ENCODE data around the gene ICAM5. TPM values are rescaled to one million over a fixed set of nuclear protein-coding genes. Genes with fewer than 3 reads are reported as not detected.
A peak's percentile ranks its signal among the peaks of the same experiment; 100 is the strongest.

Gene ICAM5
- total and polyA plus RNA-seq, 9 of the 15 experiments (the other 6 are each of a cell fraction or from before 2014, with no cell fraction given): 0.10 to 114 (median 13.7) TPM

DNA sequence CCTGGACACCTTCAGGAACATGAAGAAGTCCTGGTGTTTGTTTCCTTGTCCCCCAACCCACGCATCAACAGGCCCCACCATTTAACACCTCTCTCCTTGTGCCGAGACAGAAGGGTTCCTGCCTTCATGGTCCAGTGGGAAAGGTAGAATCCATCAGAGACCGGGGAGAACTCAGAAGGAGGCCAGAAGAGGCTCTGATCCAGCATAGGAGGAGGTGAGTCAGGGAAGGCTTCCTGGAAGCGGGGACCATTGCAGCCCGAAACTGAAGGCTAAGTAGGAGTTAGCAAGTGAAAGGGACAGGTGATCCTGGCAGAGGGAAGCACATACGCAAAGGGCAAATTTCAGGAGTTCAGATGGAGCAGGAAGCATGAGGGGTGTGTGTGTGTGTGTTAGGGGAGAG lies 49.2 kb downstream of the ICAM5 start:
- Histone ChIP-seq H3K9ac (ENCODE audit: insufficient read depth in 1 of 2, low read depth in 2 of 2, low read length in 2 of 2) (peak overlapping the region in 1 of 2 experiments; percentile 78; a peak in 1 of 4 replicates), H3K27ac (ENCODE audit: extremely low read depth, low read depth, low read length) (no peak overlapping the region; the same call in 2 of the 3 replicates), H2AFZ (ENCODE audit: low read depth, low read length) (no peak overlapping the region; the same call in 1 of the 2 replicates), H3K4me3 (no peak overlapping the region), H3K4me2 (ENCODE audit: insufficient read depth, low read length) (no peak overlapping the region), H3K4me1 (replicated peaks in 1 of 2; ENCODE audit: control insufficient read depth in 2 of 2, insufficient read depth in 2 of 2, low read length in 2 of 2) (peaks cover 8 to 31% of the 10 kb centered on the region in 2 experiments; a peak in 4 of 5 replicates), H3K9me3 (replicated peaks; ENCODE audit: control insufficient read depth, insufficient read depth, low read depth, low read length) (no peaks in the 10 kb centered on the region), H3K27me3 (ENCODE audit: control insufficient read depth in 2 of 2, insufficient read depth in 2 of 2, low read length in 2 of 2) (no peaks in the 10 kb centered on the region), H3K79me2 (ENCODE audit: control insufficient read depth, insufficient read depth, low read length) (peaks cover 17% of the 10 kb centered on the region), H3K9me1 (ENCODE audit: control insufficient read depth, insufficient read depth, low read length) (no peaks in the 10 kb centered on the region), H3K36me3 (ENCODE audit: control insufficient read depth, insufficient read depth, low read length) (no peaks in the 10 kb centered on the region), H4K20me1 (replicated peaks; ENCODE audit: control insufficient read depth, insufficient read depth, low read length) (no peaks in the 10 kb centered on the region)
- FAIRE-seq (no peak), DNase-seq (ENCODE audit: extremely low read depth in 1 of 4, low spot score in 3 of 4) (no peak), ATAC-seq (no peak)
- 60% methylated on average over 5 of the region's 6 CpGs for WGBS (ENCODE audit: insufficient coverage, low coverage, missing lambda C conversion rate)
- CTCF ChIA-PET (ENCODE audit: low intra/inter-chr PET ratio): no interaction called here
- no TSS peak for BruUV-seq (replicated peaks)
- POLR2A ChIA-PET: interaction anchor here (0.6 kb wide), 1 partner anchor 11 kb away, joined by 4 read pairs; no protein-coding TSS in a partner anchor
- intact Hi-C loops (cut with micrococcal nuclease) (no loop called here), in situ Hi-C loops (cut with MboI) (no loop called here)
- TF ChIP-seq BCOR (IDR thresholded peaks at IDR 0.05) (0 out of 2 replicates have a peak, but pooled peaks have one; percentile 32), ZFP36 (IDR thresholded peaks at IDR 0.05; ENCODE audit: low read depth, low read length, partially characterized antibody) (peak; percentile 90), POLR3G (IDR thresholded peaks at IDR 0.05; ENCODE audit: extremely low read depth, insufficient read length, insufficient replicate concordance) (no peak)

DNA sequence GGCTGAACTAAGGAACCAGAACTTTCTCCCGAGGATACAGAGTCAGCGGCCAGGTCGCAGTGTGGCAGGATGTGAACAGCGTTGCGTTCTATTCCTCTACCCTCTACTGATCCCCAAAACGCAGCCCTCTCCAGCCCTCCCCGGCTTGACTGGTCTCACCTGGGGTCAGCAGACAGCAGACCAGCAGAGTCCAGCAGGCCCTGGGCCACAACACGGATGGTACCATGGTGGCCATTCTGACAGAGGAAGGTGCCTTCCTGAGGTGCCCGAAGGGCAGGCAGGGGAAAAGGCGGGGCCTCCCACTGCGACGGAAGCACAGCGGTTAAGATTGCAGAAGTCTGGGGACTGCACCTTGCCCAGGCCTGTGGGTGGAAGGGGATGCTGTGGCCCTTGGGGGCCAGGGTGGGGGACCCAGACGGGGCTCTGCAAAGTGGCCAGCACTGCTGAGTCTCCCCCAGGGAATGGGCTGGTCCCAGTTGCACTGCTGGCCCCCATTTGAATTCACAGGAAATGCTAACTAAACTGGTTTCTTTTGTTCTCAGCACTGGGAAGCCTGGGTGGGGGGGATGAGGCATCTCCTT lies 49.7 kb downstream of the ICAM5 start, which contains the start of gene ICAM3:
Gene ICAM3 (minus strand): TSS at position 245 of the 581 bp plus-strand sequence. CDS start 10 bp downstream, at position 235.
- CTCF ChIA-PET (ENCODE audit: low intra/inter-chr PET ratio): no interaction called here
- Histone ChIP-seq H3K27me3 (ENCODE audit: control insufficient read depth in 2 of 2, insufficient read depth in 2 of 2, low read length in 2 of 2) (no peaks in the 10 kb centered on the region), H3K36me3 (ENCODE audit: control insufficient read depth, insufficient read depth, low read length) (no peaks in the 10 kb centered on the region), H3K9ac (ENCODE audit: insufficient read depth in 1 of 2, low read depth in 2 of 2, low read length in 2 of 2) (peak within 1 kb of the TSS in 1 of 2 experiments; percentile 78; a peak in 2 of 4 replicates), H3K4me3 (no peak within 1 kb of the TSS), H3K9me1 (ENCODE audit: control insufficient read depth, insufficient read depth, low read length) (no peaks in the 10 kb centered on the region), H4K20me1 (replicated peaks; ENCODE audit: control insufficient read depth, insufficient read depth, low read length) (no peaks in the 10 kb centered on the region), H3K9me3 (replicated peaks; ENCODE audit: control insufficient read depth, insufficient read depth, low read depth, low read length) (no peaks in the 10 kb centered on the region), H3K4me2 (ENCODE audit: insufficient read depth, low read length) (no peak within 1 kb of the TSS), H3K27ac (ENCODE audit: extremely low read depth, low read depth, low read length) (no peak within 1 kb of the TSS; the same call in 2 of the 3 replicates), H3K4me1 (replicated peaks in 1 of 2; ENCODE audit: control insufficient read depth in 2 of 2, insufficient read depth in 2 of 2, low read length in 2 of 2) (peaks cover 8 to 26% of the 10 kb centered on the region in 2 experiments; a peak in 4 of 5 replicates), H3K79me2 (ENCODE audit: control insufficient read depth, insufficient read depth, low read length) (peaks cover 12% of the 10 kb centered on the region), H2AFZ (ENCODE audit: low read depth, low read length) (no peak within 1 kb of the TSS; the same call in 1 of the 2 replicates)
- WGBS (ENCODE audit: insufficient coverage, low coverage, missing lambda C conversion rate): 50% methylated on average over 13 of the region's 14 CpGs
- in situ Hi-C loops (cut with MboI) (no loop called here), intact Hi-C loops (cut with micrococcal nuclease) (no loop called here)
- ATAC-seq (no peak), DNase-seq (ENCODE audit: extremely low read depth in 1 of 4, low spot score in 3 of 4) (no peak), FAIRE-seq (no peak)
- TF ChIP-seq, protein P1, sequence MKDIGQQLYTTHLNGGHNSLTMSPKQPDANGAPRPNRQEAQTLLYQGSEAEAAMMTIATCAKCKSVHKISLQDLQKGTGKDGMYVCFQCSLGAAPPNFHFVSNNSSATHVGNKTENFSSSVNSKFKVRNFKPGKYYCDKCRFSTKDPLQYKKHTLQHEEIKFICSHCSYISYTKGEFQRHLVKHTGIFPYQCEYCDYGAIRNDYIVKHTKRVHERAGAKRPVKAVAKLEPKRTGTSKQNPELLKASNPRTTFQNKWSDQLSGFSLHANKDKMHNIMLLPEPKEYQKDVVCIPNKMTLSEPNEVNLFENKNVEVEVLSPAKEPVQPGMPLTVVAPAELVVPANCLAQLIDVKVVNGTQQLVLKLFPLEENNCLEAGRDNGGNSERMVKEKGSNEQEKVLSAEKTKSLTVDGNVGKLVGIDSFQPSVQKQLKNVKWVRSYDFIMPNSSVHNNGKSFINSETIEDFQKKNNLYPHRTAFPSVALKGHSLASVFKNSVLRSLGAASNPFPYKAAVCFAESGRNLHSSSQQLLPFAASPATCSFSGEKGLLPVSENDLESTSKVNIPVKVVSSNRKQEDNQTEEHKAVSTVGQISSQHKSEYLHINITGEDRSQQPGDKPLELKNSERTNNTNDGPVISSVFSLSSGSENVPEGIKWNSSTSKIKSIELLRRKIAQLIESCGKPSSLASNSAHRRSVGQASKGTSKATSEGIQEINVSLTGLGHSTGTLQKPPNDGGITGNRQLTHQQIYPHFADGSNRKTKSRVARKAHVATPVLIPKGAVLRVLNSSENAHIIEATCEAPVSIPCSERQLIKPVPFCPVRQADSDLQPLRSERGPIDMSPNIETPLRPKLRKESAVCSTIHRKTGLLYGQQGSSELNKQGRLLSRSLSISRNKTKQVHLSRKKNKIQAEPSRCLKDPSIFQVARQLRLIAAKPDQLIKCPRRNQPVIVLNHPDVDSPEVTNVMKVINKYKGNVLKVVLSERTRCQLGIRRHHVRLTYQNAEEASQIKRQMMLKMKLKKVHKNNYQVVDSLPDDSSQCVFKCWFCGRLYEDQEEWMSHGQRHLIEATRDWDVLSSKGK (CRISPR knock-in tag; IDR thresholded peaks at IDR 0.05): no peak
- TF ChIP-seq BCOR (IDR thresholded peaks at IDR 0.05) (0 out of 2 replicates have a peak, but pooled peaks have one; percentile 3), KHSRP (IDR thresholded peaks at IDR 0.05) (no peak), ZC3H11A (IDR thresholded peaks at IDR 0.05; ENCODE audit: low read depth, low read length) (no peak), FOXA1 (IDR thresholded peaks at IDR 0.05; ENCODE audit: borderline replicate concordance) (no peak)
- TF ChIP-seq, protein P2, sequence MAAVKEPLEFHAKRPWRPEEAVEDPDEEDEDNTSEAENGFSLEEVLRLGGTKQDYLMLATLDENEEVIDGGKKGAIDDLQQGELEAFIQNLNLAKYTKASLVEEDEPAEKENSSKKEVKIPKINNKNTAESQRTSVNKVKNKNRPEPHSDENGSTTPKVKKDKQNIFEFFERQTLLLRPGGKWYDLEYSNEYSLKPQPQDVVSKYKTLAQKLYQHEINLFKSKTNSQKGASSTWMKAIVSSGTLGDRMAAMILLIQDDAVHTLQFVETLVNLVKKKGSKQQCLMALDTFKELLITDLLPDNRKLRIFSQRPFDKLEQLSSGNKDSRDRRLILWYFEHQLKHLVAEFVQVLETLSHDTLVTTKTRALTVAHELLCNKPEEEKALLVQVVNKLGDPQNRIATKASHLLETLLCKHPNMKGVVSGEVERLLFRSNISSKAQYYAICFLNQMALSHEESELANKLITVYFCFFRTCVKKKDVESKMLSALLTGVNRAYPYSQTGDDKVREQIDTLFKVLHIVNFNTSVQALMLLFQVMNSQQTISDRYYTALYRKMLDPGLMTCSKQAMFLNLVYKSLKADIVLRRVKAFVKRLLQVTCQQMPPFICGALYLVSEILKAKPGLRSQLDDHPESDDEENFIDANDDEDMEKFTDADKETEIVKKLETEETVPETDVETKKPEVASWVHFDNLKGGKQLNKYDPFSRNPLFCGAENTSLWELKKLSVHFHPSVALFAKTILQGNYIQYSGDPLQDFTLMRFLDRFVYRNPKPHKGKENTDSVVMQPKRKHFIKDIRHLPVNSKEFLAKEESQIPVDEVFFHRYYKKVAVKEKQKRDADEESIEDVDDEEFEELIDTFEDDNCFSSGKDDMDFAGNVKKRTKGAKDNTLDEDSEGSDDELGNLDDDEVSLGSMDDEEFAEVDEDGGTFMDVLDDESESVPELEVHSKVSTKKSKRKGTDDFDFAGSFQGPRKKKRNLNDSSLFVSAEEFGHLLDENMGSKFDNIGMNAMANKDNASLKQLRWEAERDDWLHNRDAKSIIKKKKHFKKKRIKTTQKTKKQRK (IDR thresholded peaks at IDR 0.05; ENCODE audit: borderline replicate concordance, low read depth, low read length): no peak
- no TSS peak for BruUV-seq (replicated peaks)
- POLR2A ChIA-PET: no interaction called here

Data from K562 (cell line).